ENCODE results near the gene PIPOX.

Gene PIPOX

GRCh38 chr17:29057361-29057760 lies 14.4 kb downstream of the PIPOX start:
- H3K4me3 ChIP-seq (ENCODE audit: low read depth, low read length, poor library complexity, severe bottlenecking), result no peak overlapping the region
- H3K9me2 ChIP-seq (ENCODE audit: low read depth, low read length), result no peaks in the 10 kb centered on the region
- no peak overlapping the region for H3K9ac ChIP-seq (ENCODE audit: low read length)
- no peak overlapping the region for H2AFZ ChIP-seq (ENCODE audit: low read length)
- no peaks in the 10 kb centered on the region for H3K36me3 ChIP-seq (ENCODE audit: insufficient read depth, low read length)
- H3K4me1 ChIP-seq (ENCODE audit: insufficient read depth, low read length, severe bottlenecking), result no peaks in the 10 kb centered on the region
- no peaks in the 10 kb centered on the region for H4K20me1 ChIP-seq (ENCODE audit: insufficient read depth, low read length)
- H3K27ac ChIP-seq (ENCODE audit: low read depth, low read length, poor library complexity, severe bottlenecking), result no peak overlapping the region
- H3K9me3 ChIP-seq (ENCODE audit: low read length), result no peaks in the 10 kb centered on the region
- no peaks in the 10 kb centered on the region for H3F3A ChIP-seq (ENCODE audit: insufficient read depth, low read length)
- no peak overlapping the region for H3K4me2 ChIP-seq (ENCODE audit: low read length)
- no peaks in the 10 kb centered on the region for H3K79me2 ChIP-seq (ENCODE audit: insufficient read depth, low read length)
- no peak for TF ChIP-seq EZH2 (IDR thresholded peaks at IDR 0.05; ENCODE audit: borderline replicate concordance, low read length)
- H3K27me3 ChIP-seq (ENCODE audit: insufficient read depth, low read length), result peaks cover 14% of the 10 kb centered on the region

DNA sequence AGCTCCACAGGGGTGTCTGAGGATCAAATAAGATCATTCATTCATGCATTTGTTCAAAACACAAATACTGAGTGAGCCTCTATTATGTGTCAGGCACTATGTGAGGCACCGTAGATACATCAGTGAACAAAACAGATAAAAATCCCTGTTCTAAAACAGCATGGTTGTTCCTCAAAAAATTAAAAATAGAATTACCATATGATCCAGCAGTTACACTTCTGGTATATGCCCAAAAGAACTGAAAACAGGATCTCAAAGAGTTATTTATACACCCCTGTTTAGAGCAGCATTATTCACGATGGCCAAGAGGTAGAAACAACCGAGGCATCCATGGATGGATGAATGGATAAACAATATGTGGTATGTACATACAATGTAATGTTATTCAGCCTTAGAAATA lies 15.4 kb downstream of the PIPOX start:
- Histone ChIP-seq H3K9ac (ENCODE audit: low read length) (no peak overlapping the region), H3K79me2 (ENCODE audit: insufficient read depth, low read length) (no peaks in the 10 kb centered on the region), H3K36me3 (ENCODE audit: insufficient read depth, low read length) (no peaks in the 10 kb centered on the region), H3K27ac (ENCODE audit: low read depth, low read length, poor library complexity, severe bottlenecking) (no peak overlapping the region), H3F3A (ENCODE audit: insufficient read depth, low read length) (no peaks in the 10 kb centered on the region), H3K4me1 (ENCODE audit: insufficient read depth, low read length, severe bottlenecking) (no peaks in the 10 kb centered on the region), H4K20me1 (ENCODE audit: insufficient read depth, low read length) (no peaks in the 10 kb centered on the region), H3K27me3 (ENCODE audit: insufficient read depth, low read length) (peaks cover 8% of the 10 kb centered on the region), H3K9me2 (ENCODE audit: low read depth, low read length) (no peaks in the 10 kb centered on the region), H3K4me3 (ENCODE audit: low read depth, low read length, poor library complexity, severe bottlenecking) (no peak overlapping the region), H2AFZ (ENCODE audit: low read length) (no peak overlapping the region), H3K9me3 (ENCODE audit: low read length) (no peaks in the 10 kb centered on the region), H3K4me2 (ENCODE audit: low read length) (no peak overlapping the region)
- TF ChIP-seq, protein P1, sequence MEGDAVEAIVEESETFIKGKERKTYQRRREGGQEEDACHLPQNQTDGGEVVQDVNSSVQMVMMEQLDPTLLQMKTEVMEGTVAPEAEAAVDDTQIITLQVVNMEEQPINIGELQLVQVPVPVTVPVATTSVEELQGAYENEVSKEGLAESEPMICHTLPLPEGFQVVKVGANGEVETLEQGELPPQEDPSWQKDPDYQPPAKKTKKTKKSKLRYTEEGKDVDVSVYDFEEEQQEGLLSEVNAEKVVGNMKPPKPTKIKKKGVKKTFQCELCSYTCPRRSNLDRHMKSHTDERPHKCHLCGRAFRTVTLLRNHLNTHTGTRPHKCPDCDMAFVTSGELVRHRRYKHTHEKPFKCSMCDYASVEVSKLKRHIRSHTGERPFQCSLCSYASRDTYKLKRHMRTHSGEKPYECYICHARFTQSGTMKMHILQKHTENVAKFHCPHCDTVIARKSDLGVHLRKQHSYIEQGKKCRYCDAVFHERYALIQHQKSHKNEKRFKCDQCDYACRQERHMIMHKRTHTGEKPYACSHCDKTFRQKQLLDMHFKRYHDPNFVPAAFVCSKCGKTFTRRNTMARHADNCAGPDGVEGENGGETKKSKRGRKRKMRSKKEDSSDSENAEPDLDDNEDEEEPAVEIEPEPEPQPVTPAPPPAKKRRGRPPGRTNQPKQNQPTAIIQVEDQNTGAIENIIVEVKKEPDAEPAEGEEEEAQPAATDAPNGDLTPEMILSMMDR (IDR thresholded peaks at IDR 0.05; ENCODE audit: low read length), result no peak
- TF ChIP-seq EZH2 (IDR thresholded peaks at IDR 0.05; ENCODE audit: borderline replicate concordance, low read length), result no peak

- no peaks in the 10 kb centered on the region for H3K9me2 ChIP-seq (ENCODE audit: low read depth, low read length)
- H2AFZ ChIP-seq (ENCODE audit: low read length), result no peak overlapping the region
- H3K4me2 ChIP-seq (ENCODE audit: low read length), result no peak overlapping the region
- H3K79me2 ChIP-seq (ENCODE audit: insufficient read depth, low read length), result no peaks in the 10 kb centered on the region
- no peak overlapping the region for H3K27ac ChIP-seq (ENCODE audit: low read depth, low read length, poor library complexity, severe bottlenecking)
- H3K27me3 ChIP-seq (ENCODE audit: insufficient read depth, low read length), result peaks cover 8% of the 10 kb centered on the region
- no peaks in the 10 kb centered on the region for H3K36me3 ChIP-seq (ENCODE audit: insufficient read depth, low read length)
- TF ChIP-seq, protein P1 (IDR thresholded peaks at IDR 0.05; ENCODE audit: low read length), result no peak
- TF ChIP-seq EZH2 (IDR thresholded peaks at IDR 0.05; ENCODE audit: borderline replicate concordance, low read length), result no peak
- no peak overlapping the region for H3K4me3 ChIP-seq (ENCODE audit: low read depth, low read length, poor library complexity, severe bottlenecking)
- no peak overlapping the region for H3K9ac ChIP-seq (ENCODE audit: low read length)
- no peaks in the 10 kb centered on the region for H4K20me1 ChIP-seq (ENCODE audit: insufficient read depth, low read length)
- H3K9me3 ChIP-seq (ENCODE audit: low read length), result no peaks in the 10 kb centered on the region
- H3K4me1 ChIP-seq (ENCODE audit: insufficient read depth, low read length, severe bottlenecking), result no peaks in the 10 kb centered on the region
- H3F3A ChIP-seq (ENCODE audit: insufficient read depth, low read length), result no peaks in the 10 kb centered on the region
These were observed 16.3 kb downstream of the PIPOX start for GRCh38 chr17:29059281-29059680.

GRCh38 chr17:29060475-29060874 lies 17.5 kb downstream of the PIPOX start:
- Histone ChIP-seq H3K36me3 (ENCODE audit: insufficient read depth, low read length) (no peaks in the 10 kb centered on the region), H3K4me2 (ENCODE audit: low read length) (no peak overlapping the region), H3K4me3 (ENCODE audit: low read depth, low read length, poor library complexity, severe bottlenecking) (no peak overlapping the region), H3K27me3 (ENCODE audit: insufficient read depth, low read length) (peaks cover 5% of the 10 kb centered on the region), H3K9me2 (ENCODE audit: low read depth, low read length) (no peaks in the 10 kb centered on the region), H3K27ac (ENCODE audit: low read depth, low read length, poor library complexity, severe bottlenecking) (no peak overlapping the region), H2AFZ (ENCODE audit: low read length) (no peak overlapping the region), H3K9me3 (ENCODE audit: low read length) (no peaks in the 10 kb centered on the region), H3K9ac (ENCODE audit: low read length) (no peak overlapping the region), H4K20me1 (ENCODE audit: insufficient read depth, low read length) (no peaks in the 10 kb centered on the region), H3F3A (ENCODE audit: insufficient read depth, low read length) (no peaks in the 10 kb centered on the region), H3K4me1 (ENCODE audit: insufficient read depth, low read length, severe bottlenecking) (no peaks in the 10 kb centered on the region), H3K79me2 (ENCODE audit: insufficient read depth, low read length) (no peaks in the 10 kb centered on the region)
- TF ChIP-seq EZH2 (IDR thresholded peaks at IDR 0.05; ENCODE audit: borderline replicate concordance, low read length), result no peak
- TF ChIP-seq, protein P1 (IDR thresholded peaks at IDR 0.05; ENCODE audit: low read length), result no peak
